Superior temporal gyrus (tissue), 1 donor: Measurements from ENCODE around the gene VPS37D.

Experiments used
- DNase-seq: peaks from one replicate; pipeline ENCODE4 v3.0.0-alpha.2; 2016; ENCODE audit errors: extremely low spot score

Gene VPS37D

DNA sequence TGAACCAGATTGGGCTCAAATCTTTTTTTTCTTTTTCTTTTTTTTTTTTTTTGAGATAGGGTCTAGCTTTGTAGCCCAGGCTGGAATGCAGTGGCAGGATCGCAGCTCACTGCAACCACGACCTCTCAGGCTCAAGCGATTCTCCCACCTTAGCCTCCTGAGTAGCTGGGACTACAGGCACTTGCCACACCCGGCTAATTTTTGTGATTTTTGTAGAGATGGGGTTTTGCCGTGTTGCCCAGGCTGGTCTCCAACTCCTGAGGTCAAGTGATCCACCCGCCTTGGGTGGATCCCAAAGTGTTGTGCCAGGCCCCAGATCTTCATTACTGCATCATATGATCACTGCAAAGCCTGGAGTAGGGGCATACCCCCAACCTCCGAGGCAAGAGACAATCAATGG is 12.9 kb downstream of the VPS37D start:
- no peak for DNase-seq

DNA sequence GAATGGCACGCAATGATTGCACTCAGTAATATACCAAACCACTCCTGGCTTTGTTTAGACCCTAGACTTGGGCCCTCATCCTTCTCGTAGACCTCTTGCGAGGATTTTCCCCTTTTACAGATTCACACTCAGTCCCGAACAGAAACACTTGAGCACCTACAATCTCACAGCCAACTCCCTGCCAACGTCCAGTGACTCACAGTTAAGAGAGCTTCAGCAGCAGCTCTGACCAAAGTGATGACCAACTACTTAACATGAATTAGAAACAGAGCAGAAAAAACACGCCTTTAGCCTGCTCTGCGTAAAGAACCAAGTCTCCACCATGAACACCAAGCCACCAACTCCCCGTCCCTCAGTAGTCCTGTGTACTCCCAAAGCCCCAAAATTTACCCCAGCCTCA is 13.4 kb downstream of the VPS37D start:
- DNase-seq: no peak

DNA sequence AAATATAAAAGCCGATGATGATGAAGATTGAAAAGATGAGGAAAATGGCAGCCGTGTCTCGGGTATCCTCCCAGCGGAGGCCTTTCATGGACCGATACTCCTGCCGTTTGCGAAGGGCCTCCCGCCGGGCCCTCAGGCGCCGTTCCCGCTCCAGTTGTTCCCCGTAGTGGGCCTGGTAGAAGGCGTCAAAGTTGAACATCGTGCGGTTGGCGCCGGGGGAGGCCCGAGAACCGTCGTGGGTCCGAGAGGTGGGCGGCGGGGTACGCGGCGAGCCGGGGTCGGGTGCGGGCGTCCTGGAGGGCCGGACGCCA is 15.1 kb downstream of the VPS37D start:
- DNase-seq: no peak

DNA sequence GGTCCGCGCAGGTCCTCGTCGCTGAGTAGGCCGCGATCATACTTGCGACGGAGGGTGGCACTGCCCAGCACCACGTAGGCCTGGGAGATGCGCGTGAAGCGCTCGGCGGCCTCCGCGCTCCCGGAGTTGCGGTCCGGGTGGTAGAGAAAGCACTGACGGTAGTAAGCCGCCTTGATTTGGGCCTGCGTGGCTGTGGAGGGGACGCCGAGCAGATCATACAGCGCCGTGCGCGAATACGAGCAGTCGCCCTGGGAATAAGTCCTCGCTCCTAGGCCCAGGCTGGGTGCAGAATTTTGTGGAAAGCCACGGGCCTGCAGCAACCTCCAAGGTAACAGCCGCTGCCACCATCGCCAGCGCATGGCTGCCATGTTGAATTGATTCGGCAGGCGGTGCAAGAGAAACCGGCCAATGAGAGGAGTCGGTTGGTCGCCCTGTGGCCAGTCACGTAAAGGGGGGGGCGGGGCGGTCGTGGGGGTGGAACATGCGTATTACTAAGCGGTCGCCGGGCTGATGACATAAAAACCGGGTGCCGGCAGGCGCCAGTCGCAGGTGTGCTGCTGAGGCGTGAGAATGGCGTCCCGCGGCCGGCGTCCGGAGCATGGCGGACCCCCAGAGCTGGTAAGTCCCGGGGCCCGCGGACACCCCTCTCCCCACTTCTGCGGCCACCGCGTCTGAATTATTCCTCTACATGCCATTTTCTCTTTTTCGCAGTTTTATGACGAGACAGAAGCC is 15.6 kb downstream of the VPS37D start, which contains the start of the genes BUD23 and DNAJC30:
Gene BUD23 (plus strand): TSS at position 542 of the 732 bp plus-strand sequence. CDS start 29 bp downstream, at position 571.
Gene DNAJC30 (minus strand): TSS at position 398 of the 732 bp plus-strand sequence. CDS start 30 bp downstream, at position 368.
- DNase-seq: peak; percentile 92

- no peak for DNase-seq
Measured at GRCh38 chr7:73683788-73684693, 16.4 kb downstream of the VPS37D start.

DNA sequence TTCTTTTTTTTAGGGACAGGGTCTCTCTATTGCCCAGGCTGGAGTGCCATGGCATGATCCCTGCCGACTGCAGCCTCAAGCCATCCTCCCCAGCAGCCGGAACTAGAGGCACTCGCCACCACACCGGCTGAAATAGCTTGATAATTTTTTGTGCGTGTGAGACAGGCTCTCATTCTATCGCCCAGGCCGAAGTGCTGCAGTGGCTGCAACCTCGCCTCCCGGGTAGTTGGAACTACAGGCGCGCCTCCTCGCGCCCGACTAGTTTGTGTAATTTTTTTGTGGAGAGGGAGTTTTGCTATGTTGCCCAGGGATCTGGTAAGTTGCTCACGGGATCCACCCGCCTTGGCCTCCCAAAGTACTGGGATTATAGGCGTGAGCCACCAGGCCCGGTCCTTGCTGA is 17.7 kb downstream of the VPS37D start:
- no peak for DNase-seq

DNA sequence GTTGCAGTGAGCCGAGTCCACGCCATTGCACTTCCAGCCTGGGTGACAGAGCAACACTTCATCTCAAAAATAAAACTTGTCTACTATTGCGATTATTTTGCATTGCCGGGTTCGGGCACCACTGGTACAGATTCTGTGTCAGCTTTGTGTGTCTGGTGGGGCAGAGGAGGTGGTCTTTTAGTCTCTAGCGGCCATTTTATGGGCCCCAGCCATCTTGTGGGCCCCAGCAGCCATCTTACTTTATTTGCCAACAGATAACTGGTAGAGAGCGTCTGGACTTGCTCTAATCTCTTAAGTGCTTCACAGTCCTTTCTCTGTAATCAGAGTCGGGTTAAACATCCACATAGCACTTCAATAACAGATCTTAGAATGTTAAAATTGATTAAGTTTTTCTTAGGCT is 20.7 kb downstream of the VPS37D start:
- no peak for DNase-seq

DNA sequence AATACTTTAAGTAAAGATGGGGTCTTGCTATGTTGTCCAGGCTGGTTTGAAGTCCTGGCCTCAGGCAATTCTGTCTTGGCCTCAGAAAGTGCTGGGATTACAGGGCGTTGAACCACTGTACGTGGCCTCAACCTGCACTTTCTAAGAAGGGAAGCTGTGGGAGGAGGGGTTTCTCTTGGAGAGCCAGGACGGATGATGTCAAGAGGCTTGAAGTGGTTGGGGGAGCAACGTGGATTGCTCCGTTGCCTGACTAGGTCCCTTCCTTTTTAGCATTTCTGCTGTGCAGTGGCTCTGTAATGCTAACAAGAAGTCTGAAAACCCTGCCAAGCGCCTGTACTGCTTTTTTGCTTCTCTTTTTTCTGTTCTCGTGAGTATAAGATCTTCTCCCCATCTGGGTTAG is 23.0 kb downstream of the VPS37D start:
- DNase-seq: no peak

- no peak for DNase-seq
Measured at GRCh38 chr7:73696372-73696771, 28.7 kb downstream of the VPS37D start.

DNA sequence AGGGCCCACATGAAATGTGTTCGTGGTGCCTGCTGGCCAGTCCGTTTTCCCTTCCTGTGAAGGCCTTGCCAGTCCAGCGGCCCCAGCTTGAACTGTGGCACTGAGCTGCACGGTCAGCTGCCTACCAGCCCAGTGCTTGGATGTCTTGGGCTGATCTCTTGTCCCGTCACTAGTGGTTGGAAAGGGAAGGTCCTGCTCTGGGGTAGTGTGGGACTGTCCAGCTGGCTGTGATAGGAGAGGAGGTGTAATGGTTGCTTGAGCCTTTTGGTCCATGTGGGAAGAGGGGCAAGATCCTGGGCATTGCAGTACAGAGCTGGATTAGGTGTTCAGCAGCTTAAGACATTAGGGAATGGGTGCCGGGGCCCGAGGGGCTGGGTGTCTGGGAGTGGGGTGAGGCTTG is 30.8 kb downstream of the VPS37D start:
- DNase-seq: no peak

DNA sequence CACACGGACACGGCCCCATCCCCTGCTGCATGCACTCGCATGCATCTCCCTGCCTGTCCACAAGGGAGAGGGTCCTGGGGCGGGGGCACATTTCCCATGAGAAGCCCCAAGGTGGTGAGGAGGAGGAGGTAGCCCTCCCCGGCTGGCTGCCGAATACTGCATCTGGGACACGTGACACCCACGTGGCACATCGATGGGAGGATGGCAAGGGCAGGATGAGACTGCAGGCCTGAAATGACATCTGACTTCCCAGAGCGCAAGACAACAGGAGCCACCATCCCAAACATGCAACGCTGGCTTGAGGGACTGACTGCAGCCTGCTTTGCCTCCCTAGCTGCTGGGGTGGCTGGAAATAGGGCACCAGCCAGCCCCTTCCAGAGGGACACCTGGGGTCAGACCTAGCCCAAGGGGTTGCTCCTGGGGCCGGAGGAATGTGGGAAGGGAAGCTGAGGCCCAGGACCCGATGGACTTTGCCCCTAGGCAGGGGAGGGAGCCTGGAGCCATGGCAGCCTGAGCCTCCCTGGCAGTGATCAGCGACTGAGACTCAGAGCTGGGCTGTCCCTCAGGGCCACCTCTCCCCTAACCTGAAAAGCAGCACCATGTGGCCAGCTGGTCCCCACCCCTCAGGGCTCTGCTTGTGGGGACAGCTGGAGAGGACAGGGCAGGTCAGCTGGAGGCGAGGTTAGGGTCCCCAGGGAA is 31.9 kb downstream of the VPS37D start:
- DNase-seq: no peak

DNA sequence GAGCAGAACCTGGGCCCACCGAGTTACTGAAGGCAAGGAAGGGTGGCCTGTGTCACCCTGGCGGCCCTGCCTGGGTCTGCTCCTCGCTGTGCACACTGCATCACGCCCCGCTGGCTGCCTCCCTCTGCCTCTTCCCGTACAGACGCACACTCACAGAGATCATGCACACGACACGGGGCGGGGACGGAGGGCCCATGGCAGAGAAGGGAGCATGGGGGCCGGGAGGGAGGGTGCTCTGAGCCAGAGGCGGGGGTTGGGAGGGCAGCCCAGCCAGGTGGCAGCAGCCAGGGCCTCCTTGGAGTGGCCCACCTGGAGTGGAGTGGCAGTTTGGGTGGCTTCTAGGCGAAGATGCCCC is 32.4 kb downstream of the VPS37D start:
- DNase-seq: no peak

GRCh38 chr7:73700581-73701134 is 33.0 kb downstream of the VPS37D start:
- DNase-seq: no peak

- peak; percentile 53 for DNase-seq
Measured at GRCh38 chr7:73701357-73701995, 33.8 kb downstream of the VPS37D start.

GRCh38 chr7:73702226-73702625 is 34.6 kb downstream of the VPS37D start:
- DNase-seq: no peak

DNA sequence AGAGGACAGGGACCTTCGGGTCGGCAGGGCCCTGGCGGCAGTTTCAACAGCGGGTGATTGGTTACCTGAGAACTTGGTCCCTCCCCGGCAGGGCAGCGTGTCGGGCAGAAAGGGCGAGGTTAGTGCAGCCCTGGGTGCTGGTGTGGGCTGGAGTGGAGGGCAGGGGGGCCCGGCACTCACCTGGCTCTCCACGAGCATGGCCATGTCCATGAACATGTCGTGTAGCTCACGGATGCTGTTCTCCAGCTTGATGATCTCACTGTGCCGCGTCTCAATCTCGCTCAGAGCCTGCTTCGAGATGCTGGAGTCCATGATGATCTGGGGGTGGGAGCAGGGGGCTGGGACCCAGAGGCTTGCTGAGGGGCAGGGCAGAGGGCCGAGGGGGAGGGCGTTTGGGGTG is 35.0 kb downstream of the VPS37D start:
- DNase-seq: no peak

GRCh38 chr7:73703225-73703624 is 35.6 kb downstream of the VPS37D start:
- no peak for DNase-seq

- no peak for DNase-seq
Measured at GRCh38 chr7:73703757-73704639, 36.4 kb downstream of the VPS37D start.

GRCh38 chr7:73704640-73705550 is 37.3 kb downstream of the VPS37D start:
- no peak for DNase-seq

- no peak for DNase-seq
Measured at GRCh38 chr7:73705551-73705920, 37.9 kb downstream of the VPS37D start.
